SK-N-SH treated with all-trans-retinoic acid at 6 μM for 48 hours (cell line): Measurements from ENCODE around the gene GNA12.

Source experiments
- BACH2 ChIP-seq: fragments of 250-450 bp; sonication (Bioruptor Pico); IDR thresholded peaks from 2 replicates; pipeline ENCODE4 v1.9.0; 2021; ENCODE audit warnings: mild to moderate bottlenecking, borderline replicate concordance
- CSDC2 ChIP-seq: fragments of 250-450 bp; sonication (Bioruptor Pico); IDR thresholded peaks from 2 replicates; pipeline ENCODE4 v1.5.0; 2020; ENCODE audit warnings: mild to moderate bottlenecking, moderate library complexity
- ESRRG ChIP-seq: fragments of 250-450 bp; sonication (Bioruptor Pico); IDR thresholded peaks from 2 replicates; pipeline ENCODE4 v1.6.1; 2021; ENCODE audit warnings: mild to moderate bottlenecking
- GLIS3 ChIP-seq: fragments of 250-450 bp; sonication (Bioruptor Pico); IDR thresholded peaks from 2 replicates; pipeline ENCODE4 v1.5.0; 2020; ENCODE audit warnings: mild to moderate bottlenecking, moderate library complexity
- RARB ChIP-seq: fragments of 250-450 bp; sonication (Bioruptor Pico); IDR thresholded peaks from 2 replicates; pipeline ENCODE4 v1.8.0; 2021; ENCODE audit warnings: mild to moderate bottlenecking, moderate library complexity
- SNAI2 ChIP-seq: fragments of 250-450 bp; sonication (Bioruptor Pico); IDR thresholded peaks from 2 replicates; pipeline ENCODE4 v1.5.0; 2020; ENCODE audit warnings: mild to moderate bottlenecking, moderate library complexity
- TOX ChIP-seq: fragments of 250-450 bp; sonication (Bioruptor Pico); IDR thresholded peaks from 2 replicates; pipeline ENCODE4 v1.8.0; 2021; ENCODE audit warnings: mild to moderate bottlenecking, moderate library complexity, borderline replicate concordance
- ZFP3 ChIP-seq: fragments of 250-450 bp; sonication (Bioruptor Pico); IDR thresholded peaks from 2 replicates; pipeline ENCODE4 v1.5.0; 2020; ENCODE audit warnings: mild to moderate bottlenecking, moderate library complexity
- ZFP30 ChIP-seq: fragments of 450-650 bp; formaldehyde crosslinking; IDR thresholded peaks from 2 replicates; pipeline ENCODE4 v1.5.0; 2022; ENCODE audit warnings: mild to moderate bottlenecking, moderate library complexity
- ZNF565 ChIP-seq: fragments of 450-650 bp; formaldehyde crosslinking; conservative IDR thresholded peaks from 2 replicates; pipeline ENCODE4 v1.5.0; 2020; ENCODE audit warnings: low read depth, mild to moderate bottlenecking, moderate library complexity
- TF ChIP-seq, protein P1 (sequence below): fragments of 250-450 bp; sonication (Bioruptor Pico); IDR thresholded peaks from 2 replicates; pipeline ENCODE4 v1.8.0; 2021; ENCODE audit warnings: low read depth, mild to moderate bottlenecking, moderate library complexity, borderline replicate concordance
- TF ChIP-seq, protein P2 (sequence below): fragments of 250-450 bp; sonication (Bioruptor Pico); IDR thresholded peaks from 2 replicates; pipeline ENCODE4 v1.8.0; 2020; ENCODE audit warnings: mild to moderate bottlenecking, moderate library complexity, borderline replicate concordance
- TF ChIP-seq, protein P3 (sequence below): fragments of 250-450 bp; sonication (Bioruptor Pico); IDR thresholded peaks from 2 replicates; pipeline ENCODE4 v1.5.0; 2020; ENCODE audit warnings: mild to moderate bottlenecking, moderate library complexity
- TF ChIP-seq, protein P4 (sequence below): fragments of 250-450 bp; sonication (Bioruptor Pico); IDR thresholded peaks from 2 replicates; pipeline ENCODE4 v1.5.1; 2020; ENCODE audit warnings: low read depth, mild to moderate bottlenecking, moderate library complexity

DNA sequence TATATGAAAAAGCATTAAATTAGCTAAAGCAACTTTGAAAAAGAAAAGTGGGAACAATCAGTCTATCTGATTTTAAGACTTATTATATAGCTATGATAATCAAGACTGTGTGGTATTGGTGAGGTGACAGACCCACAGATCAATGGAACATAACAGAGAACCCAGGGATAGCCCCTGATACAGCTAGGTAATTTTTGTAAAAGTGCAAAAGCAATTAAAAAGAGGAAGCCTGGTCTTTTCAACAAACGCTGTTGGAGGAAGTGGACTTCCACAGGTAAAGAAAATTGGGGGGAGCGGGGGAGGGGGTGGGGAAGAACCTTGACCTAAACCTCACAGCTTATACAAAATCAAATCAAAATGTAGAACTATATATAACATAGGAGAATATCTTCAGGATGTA is 45.4 kb downstream of the GNA12 start:
- TF ChIP-seq, protein P1, sequence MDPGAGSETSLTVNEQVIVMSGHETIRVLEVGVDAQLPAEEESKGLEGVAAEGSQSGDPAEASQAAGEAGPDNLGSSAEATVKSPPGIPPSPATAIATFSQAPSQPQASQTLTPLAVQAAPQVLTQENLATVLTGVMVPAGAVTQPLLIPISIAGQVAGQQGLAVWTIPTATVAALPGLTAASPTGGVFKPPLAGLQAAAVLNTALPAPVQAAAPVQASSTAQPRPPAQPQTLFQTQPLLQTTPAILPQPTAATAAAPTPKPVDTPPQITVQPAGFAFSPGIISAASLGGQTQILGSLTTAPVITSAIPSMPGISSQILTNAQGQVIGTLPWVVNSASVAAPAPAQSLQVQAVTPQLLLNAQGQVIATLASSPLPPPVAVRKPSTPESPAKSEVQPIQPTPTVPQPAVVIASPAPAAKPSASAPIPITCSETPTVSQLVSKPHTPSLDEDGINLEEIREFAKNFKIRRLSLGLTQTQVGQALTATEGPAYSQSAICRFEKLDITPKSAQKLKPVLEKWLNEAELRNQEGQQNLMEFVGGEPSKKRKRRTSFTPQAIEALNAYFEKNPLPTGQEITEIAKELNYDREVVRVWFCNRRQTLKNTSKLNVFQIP (CRISPR knock-in tag) = no peak
- TF ChIP-seq ZFP30 (CRISPR knock-in tag) = no peak
- TF ChIP-seq SNAI2 (CRISPR knock-in tag) = no peak
- TF ChIP-seq, protein P2, sequence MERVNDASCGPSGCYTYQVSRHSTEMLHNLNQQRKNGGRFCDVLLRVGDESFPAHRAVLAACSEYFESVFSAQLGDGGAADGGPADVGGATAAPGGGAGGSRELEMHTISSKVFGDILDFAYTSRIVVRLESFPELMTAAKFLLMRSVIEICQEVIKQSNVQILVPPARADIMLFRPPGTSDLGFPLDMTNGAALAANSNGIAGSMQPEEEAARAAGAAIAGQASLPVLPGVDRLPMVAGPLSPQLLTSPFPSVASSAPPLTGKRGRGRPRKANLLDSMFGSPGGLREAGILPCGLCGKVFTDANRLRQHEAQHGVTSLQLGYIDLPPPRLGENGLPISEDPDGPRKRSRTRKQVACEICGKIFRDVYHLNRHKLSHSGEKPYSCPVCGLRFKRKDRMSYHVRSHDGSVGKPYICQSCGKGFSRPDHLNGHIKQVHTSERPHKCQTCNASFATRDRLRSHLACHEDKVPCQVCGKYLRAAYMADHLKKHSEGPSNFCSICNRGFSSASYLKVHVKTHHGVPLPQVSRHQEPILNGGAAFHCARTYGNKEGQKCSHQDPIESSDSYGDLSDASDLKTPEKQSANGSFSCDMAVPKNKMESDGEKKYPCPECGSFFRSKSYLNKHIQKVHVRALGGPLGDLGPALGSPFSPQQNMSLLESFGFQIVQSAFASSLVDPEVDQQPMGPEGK (CRISPR knock-in tag) = no peak
- TF ChIP-seq TOX (CRISPR knock-in tag) = no peak
- no peak for TF ChIP-seq BACH2 (CRISPR knock-in tag)
- TF ChIP-seq RARB (CRISPR knock-in tag) = no peak
- TF ChIP-seq ZNF565 = no peak
- no peak for TF ChIP-seq GLIS3
- TF ChIP-seq, protein P3, sequence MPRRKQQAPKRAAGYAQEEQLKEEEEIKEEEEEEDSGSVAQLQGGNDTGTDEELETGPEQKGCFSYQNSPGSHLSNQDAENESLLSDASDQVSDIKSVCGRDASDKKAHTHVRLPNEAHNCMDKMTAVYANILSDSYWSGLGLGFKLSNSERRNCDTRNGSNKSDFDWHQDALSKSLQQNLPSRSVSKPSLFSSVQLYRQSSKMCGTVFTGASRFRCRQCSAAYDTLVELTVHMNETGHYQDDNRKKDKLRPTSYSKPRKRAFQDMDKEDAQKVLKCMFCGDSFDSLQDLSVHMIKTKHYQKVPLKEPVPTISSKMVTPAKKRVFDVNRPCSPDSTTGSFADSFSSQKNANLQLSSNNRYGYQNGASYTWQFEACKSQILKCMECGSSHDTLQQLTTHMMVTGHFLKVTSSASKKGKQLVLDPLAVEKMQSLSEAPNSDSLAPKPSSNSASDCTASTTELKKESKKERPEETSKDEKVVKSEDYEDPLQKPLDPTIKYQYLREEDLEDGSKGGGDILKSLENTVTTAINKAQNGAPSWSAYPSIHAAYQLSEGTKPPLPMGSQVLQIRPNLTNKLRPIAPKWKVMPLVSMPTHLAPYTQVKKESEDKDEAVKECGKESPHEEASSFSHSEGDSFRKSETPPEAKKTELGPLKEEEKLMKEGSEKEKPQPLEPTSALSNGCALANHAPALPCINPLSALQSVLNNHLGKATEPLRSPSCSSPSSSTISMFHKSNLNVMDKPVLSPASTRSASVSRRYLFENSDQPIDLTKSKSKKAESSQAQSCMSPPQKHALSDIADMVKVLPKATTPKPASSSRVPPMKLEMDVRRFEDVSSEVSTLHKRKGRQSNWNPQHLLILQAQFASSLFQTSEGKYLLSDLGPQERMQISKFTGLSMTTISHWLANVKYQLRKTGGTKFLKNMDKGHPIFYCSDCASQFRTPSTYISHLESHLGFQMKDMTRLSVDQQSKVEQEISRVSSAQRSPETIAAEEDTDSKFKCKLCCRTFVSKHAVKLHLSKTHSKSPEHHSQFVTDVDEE (CRISPR knock-in tag) = no peak
- TF ChIP-seq ESRRG = no peak
- TF ChIP-seq ZFP3 (CRISPR knock-in tag) = no peak
- no peak for TF ChIP-seq CSDC2 (CRISPR knock-in tag)
- TF ChIP-seq, protein P4, sequence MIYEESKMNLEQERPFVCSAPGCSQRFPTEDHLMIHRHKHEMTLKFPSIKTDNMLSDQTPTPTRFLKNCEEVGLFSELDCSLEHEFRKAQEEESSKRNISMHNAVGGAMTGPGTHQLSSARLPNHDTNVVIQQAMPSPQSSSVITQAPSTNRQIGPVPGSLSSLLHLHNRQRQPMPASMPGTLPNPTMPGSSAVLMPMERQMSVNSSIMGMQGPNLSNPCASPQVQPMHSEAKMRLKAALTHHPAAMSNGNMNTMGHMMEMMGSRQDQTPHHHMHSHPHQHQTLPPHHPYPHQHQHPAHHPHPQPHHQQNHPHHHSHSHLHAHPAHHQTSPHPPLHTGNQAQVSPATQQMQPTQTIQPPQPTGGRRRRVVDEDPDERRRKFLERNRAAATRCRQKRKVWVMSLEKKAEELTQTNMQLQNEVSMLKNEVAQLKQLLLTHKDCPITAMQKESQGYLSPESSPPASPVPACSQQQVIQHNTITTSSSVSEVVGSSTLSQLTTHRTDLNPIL (CRISPR knock-in tag) = no peak
